GM23338 (cell line): ENCODE results near the gene NDUFA9.

Experiments
- EZH2 ChIP-seq: fragments of 200-600 bp; sonication (generic); IDR thresholded peaks from one replicate; pipeline ENCODE4 v1.8.0; 2017; ENCODE audit warnings: antibody characterized with exemption, mild to moderate bottlenecking, low read depth; ENCODE audit not compliant: unreplicated experiment
- TF ChIP-seq, protein P1 (sequence below), 2 experiments: fragments of 200-600 bp in 1 of 2; sonication (generic) in 1 of 2; conservative IDR thresholded peaks; 2 replicates each; pipeline versions ENCODE4 v1.5.1 to v1.6.1; 2016 to 2017; ENCODE audit warnings: antibody characterized with exemption in 2 of 2, low read depth in 2 of 2, mild to moderate bottlenecking in 2 of 2, moderate library complexity in 1 of 2

- TF ChIP-seq EZH2, result no peak
- TF ChIP-seq, protein P1, sequence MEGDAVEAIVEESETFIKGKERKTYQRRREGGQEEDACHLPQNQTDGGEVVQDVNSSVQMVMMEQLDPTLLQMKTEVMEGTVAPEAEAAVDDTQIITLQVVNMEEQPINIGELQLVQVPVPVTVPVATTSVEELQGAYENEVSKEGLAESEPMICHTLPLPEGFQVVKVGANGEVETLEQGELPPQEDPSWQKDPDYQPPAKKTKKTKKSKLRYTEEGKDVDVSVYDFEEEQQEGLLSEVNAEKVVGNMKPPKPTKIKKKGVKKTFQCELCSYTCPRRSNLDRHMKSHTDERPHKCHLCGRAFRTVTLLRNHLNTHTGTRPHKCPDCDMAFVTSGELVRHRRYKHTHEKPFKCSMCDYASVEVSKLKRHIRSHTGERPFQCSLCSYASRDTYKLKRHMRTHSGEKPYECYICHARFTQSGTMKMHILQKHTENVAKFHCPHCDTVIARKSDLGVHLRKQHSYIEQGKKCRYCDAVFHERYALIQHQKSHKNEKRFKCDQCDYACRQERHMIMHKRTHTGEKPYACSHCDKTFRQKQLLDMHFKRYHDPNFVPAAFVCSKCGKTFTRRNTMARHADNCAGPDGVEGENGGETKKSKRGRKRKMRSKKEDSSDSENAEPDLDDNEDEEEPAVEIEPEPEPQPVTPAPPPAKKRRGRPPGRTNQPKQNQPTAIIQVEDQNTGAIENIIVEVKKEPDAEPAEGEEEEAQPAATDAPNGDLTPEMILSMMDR (conservative IDR thresholded peaks at IDR 0.05; ENCODE audit: low read depth in 2 of 2), result no peak
Observed at GRCh38 chr12:4645023-4645422, 3.9 kb upstream of the NDUFA9 start.
